Uterus (tissue), 2 donors: ENCODE results near the gene OST4.

Source experiments
- POLR2A ChIP-seq, 2 donors: fragments of 450-650 bp; IDR thresholded peaks; one replicate each; pipeline ENCODE4 v1.6.1; 2016; ENCODE audit warnings: antibody characterized with exemption in 2 of 2, mild to moderate bottlenecking in 1 of 2, moderate library complexity in 1 of 2
- TF ChIP-seq, protein P1 (sequence below), 4 experiments: fragments of 200-600 bp in 2 of 4; fragments of 450-650 bp in 2 of 4; sonication (generic) in 2 of 4; IDR thresholded peaks; one replicate each; pipeline ENCODE4 v1.5.1; 2016 to 2019; ENCODE audit warnings: antibody characterized with exemption in 4 of 4, mild to moderate bottlenecking in 2 of 4, moderate library complexity in 1 of 4

DNA sequence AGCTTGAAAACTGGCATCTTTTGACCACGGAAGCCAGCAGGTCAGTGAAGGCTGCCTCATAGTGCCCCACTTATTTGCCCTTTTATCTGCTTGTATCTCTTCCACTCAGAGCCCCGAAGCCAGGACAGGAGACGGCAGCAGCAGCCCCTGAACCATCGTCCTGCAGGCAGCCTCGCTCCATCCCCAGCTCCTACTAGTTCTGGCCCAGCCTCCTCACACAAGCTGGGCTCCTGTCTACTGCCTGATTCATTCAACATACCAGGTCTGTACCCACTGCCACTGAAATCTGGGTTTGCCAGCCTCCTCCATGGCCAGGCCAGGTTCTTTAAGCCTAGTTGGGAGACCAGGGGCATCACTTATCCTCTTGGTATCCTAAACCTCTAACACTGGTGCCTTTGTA, 4.1 kb downstream of the OST4 start:
- TF ChIP-seq, protein P1, sequence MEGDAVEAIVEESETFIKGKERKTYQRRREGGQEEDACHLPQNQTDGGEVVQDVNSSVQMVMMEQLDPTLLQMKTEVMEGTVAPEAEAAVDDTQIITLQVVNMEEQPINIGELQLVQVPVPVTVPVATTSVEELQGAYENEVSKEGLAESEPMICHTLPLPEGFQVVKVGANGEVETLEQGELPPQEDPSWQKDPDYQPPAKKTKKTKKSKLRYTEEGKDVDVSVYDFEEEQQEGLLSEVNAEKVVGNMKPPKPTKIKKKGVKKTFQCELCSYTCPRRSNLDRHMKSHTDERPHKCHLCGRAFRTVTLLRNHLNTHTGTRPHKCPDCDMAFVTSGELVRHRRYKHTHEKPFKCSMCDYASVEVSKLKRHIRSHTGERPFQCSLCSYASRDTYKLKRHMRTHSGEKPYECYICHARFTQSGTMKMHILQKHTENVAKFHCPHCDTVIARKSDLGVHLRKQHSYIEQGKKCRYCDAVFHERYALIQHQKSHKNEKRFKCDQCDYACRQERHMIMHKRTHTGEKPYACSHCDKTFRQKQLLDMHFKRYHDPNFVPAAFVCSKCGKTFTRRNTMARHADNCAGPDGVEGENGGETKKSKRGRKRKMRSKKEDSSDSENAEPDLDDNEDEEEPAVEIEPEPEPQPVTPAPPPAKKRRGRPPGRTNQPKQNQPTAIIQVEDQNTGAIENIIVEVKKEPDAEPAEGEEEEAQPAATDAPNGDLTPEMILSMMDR (IDR thresholded peaks at IDR 0.05) = no peak
- TF ChIP-seq POLR2A (IDR thresholded peaks at IDR 0.05) = no peak
